ENCODE measurements around the gene ALK. TPM values are rescaled to one million over a fixed set of nuclear protein-coding genes. Genes with fewer than 3 reads are reported as not detected.
"Not testable (repeated sequence)": the region's sequence is repeated elsewhere in the genome, so short reads cannot be mapped to it uniquely, and the experiment has no call there.

Gene ALK
- total RNA-seq, 4 donors from 2014 or later: 0.66 TPM; not detected in 3

DNA sequence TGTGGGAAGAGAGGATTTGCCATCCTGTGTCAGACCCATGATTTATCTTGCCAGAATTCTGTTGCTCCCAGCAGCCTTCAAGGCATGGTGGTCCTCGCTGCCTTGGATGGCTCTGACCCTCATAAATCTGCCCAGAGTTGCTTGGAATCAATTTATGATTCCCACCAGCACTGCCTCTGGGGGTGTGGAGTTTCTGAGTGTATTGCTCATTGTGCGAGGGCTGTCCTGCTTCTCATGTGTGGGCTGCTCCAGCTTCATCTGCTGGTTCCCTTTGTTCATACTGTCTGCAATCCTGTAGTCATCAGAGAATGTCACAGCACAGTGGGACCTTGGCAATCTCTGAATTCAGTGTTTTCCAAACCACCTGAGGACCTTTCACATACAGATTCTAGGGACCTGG, 666.4 kb downstream of the ALK start:
- intact Hi-C loops (cut with DNase I; ENCODE audit: low total_unique reads): no loop called here
- TF ChIP-seq, protein P1, sequence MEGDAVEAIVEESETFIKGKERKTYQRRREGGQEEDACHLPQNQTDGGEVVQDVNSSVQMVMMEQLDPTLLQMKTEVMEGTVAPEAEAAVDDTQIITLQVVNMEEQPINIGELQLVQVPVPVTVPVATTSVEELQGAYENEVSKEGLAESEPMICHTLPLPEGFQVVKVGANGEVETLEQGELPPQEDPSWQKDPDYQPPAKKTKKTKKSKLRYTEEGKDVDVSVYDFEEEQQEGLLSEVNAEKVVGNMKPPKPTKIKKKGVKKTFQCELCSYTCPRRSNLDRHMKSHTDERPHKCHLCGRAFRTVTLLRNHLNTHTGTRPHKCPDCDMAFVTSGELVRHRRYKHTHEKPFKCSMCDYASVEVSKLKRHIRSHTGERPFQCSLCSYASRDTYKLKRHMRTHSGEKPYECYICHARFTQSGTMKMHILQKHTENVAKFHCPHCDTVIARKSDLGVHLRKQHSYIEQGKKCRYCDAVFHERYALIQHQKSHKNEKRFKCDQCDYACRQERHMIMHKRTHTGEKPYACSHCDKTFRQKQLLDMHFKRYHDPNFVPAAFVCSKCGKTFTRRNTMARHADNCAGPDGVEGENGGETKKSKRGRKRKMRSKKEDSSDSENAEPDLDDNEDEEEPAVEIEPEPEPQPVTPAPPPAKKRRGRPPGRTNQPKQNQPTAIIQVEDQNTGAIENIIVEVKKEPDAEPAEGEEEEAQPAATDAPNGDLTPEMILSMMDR (IDR thresholded peaks at IDR 0.05): no peak
- no peak for TF ChIP-seq POLR2A (IDR thresholded peaks at IDR 0.05)
- H3K4me3 ChIP-seq (ENCODE audit: low read depth, poor library complexity, severe bottlenecking): no peak overlapping the region
- no peak for DNase-seq (ENCODE audit: low spot score in 2 of 2)
- WGBS, 2 donors: 61 to 64% methylated on average over 2 of the region's 2 CpGs

DNA sequence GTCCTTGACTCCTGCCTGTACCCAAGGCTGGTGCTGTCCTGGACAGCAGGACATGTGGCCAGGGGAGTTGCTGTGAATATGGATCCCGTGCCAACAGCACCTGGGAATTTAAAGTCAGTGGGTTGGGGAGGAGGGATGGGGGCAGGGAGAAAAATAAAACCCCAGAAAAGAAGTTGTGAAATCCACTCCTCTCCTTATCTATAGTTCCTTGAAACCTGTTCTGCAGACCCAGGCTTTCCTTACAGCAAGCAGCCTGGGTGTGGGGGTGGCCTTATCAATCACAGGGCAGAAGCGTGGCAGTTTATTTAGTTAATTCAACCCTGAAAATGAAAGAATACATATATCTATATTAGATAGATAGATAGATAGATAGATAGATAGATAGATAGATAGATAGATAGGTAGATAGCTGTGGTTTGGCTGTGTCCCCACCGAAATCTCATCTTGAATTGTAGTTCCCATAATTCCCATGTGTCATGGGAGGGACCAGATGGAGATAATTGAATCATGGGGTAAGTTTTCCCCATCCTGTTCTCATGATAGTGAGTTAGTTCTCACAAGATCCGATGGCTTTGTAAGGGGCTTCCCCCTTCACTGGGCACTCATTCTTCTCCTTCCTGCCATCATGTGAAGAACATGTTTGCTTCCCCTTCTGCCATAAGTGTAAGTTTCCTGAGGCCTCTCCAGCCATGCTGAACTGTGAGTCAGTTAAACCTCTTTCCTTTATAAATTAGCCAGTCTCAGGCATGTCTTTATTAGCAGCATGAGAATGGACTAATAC, 667.7 kb downstream of the ALK start:
- WGBS, 2 donors: 58 to 75% methylated on average over 4 of the region's 4 CpGs
- DNase-seq (ENCODE audit: low spot score in 2 of 2); intact Hi-C loops (cut with DNase I; ENCODE audit: low total_unique reads); H3K4me3 ChIP-seq (ENCODE audit: low read depth, poor library complexity, severe bottlenecking): not testable (repeated sequence)

DNA sequence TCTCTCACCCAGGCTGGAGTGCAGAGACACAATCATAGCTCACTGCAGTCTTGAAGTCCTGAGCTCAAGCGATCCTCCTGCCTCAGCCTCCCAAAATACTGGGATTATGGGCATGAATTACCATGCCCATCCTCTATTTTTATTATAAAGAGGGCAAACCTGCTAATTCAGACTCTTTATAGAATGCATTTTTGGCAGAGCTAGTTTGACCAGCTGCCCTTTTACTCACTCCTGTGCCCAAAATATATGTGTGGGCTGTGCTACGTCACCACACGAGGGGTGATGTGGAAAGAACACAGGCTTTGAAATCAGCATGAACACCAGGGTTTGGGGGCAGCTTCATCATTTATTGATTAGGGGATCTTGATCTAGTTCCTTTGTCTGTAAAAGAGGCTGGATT, 668.4 kb downstream of the ALK start:
- WGBS, 2 donors: 70 to 76% methylated on average over 3 of the region's 3 CpGs
- intact Hi-C loops (cut with DNase I; ENCODE audit: low total_unique reads): no loop called here
- TF ChIP-seq POLR2A (IDR thresholded peaks at IDR 0.05): no peak
- TF ChIP-seq, protein P1 (IDR thresholded peaks at IDR 0.05): no peak
- H3K4me3 ChIP-seq (ENCODE audit: low read depth, poor library complexity, severe bottlenecking): no peak overlapping the region
- no peak for DNase-seq (ENCODE audit: low spot score in 2 of 2)

DNA sequence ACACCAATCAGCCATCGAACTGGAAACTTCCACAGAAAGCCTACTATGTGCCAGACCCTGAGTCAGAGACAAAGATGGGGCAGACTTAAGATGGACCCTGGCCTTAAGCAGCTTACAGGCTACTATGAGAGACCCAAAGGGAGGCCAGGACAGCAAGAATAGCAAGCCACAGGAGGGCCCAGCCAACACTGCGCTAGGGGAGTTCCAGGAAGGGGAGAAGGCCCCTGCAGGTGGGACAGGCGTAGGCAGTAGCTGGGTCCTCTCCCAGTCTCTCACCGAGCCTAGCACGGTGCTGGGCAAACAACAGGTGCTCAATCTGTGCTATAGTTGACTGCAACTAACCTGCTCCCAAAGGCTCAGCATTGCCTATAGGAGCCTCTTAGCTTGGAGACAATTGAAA, 670.0 kb downstream of the ALK start:
- TF ChIP-seq POLR2A (IDR thresholded peaks at IDR 0.05): no peak
- TF ChIP-seq, protein P1 (IDR thresholded peaks at IDR 0.05): no peak
- intact Hi-C loops (cut with DNase I; ENCODE audit: low total_unique reads): no loop called here
- H3K4me3 ChIP-seq (ENCODE audit: low read depth, poor library complexity, severe bottlenecking): no peak overlapping the region
- WGBS, 2 donors: 88 to 92% methylated on average over 5 of the region's 5 CpGs
- no peak for DNase-seq (ENCODE audit: low spot score in 2 of 2)

DNA sequence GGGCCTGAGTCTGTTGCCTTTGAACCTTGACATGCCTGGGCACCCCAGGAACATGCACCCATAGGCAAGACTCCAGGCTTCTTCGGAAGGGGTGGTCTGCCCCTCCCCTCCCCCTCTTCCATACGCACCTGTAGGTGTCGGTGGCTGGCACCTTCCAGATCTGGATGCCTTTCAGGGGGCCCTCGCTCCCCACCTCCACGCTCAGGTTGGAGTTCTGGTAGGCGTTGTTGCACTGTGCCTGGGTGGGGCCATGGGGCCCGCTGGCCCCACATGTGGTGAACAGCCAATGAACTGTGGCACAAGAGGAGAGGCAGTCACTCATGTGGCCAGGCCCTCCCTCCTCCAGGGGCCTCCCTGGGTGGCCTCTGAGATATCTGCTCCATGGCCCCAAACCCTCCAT, 670.4 kb downstream of the ALK start:
- WGBS, 2 donors: 86 to 94% methylated on average over 3 to 7 of the region's 7 CpGs
- no peak for TF ChIP-seq POLR2A (IDR thresholded peaks at IDR 0.05)
- TF ChIP-seq, protein P1 (IDR thresholded peaks at IDR 0.05): no peak
- no peak overlapping the region for H3K4me3 ChIP-seq (ENCODE audit: low read depth, poor library complexity, severe bottlenecking)
- intact Hi-C loops (cut with DNase I; ENCODE audit: low total_unique reads): no loop called here
- DNase-seq (ENCODE audit: low spot score in 2 of 2): no peak

DNA sequence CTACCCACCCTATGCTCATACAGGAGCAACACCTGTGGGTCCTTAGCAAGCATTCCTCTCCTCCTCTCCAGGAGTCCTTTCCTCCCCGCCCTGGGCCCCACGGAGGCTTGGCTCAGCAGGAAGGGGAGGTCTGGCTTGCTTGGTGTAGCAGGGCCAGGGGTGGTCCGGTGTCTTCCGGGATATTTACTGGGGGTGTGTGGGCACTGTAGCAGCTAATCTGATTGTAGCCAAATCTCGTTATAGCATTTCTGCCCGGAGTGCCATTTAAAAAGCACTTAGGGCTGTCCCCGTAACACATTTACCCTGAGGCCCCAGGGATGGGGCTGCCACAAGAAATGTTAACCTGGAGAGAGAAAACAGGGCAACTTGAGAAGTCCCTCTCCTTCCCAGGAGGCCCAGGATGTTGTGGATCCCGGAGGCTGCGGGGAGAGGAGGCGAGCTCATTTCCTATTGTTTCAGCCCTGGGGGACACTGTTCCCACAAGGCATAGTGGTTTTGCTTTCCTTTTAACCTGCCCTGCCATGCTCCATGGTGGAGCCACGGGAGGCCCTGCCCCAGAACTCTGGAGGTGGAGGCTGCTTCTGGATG, 671.6 kb downstream of the ALK start:
- 53% methylated on average over 11 of the region's 11 CpGs for WGBS, 2 donors
- no peak for DNase-seq (ENCODE audit: low spot score in 2 of 2)
- H3K4me3 ChIP-seq (ENCODE audit: low read depth, poor library complexity, severe bottlenecking): no peak overlapping the region
- TF ChIP-seq, protein P1 (IDR thresholded peaks at IDR 0.05): no peak
- no peak for TF ChIP-seq POLR2A (IDR thresholded peaks at IDR 0.05)
- intact Hi-C loops (cut with DNase I; ENCODE audit: low total_unique reads): no loop called here
